GM10248 (cell line): ENCODE results near the gene TPCN2.
"Not testable (repeated sequence)": the region's sequence is repeated elsewhere in the genome, so short reads cannot be mapped to it uniquely, and the experiment has no call there.

Experiments used
- CTCF ChIA-PET: fragments of 300-600 bp; sonication (Branson Sonifier 250); formaldehyde crosslinking; extraction: SDS; loops from one replicate; lab custom pipeline; 2021; ENCODE audit warnings: antibody characterized with exemption; lab: Yijun Ruan, JAX
- POLR2A ChIA-PET: fragments of 350-650 bp; sonication (Branson Sonifier 250); formaldehyde crosslinking; extraction: SDS; loops from one replicate; lab custom pipeline; 2020; ENCODE audit warnings: antibody characterized with exemption; lab: Yijun Ruan, JAX
- DNase-seq: peaks from one replicate; pipeline ENCODE4 v3.0.0; 2012; ENCODE audit errors: extremely low spot score
- TF ChIP-seq, protein P1 (sequence below): IDR thresholded peaks from 2 replicates; pipeline ENCODE4 v1.5.1; 2012; ENCODE audit warnings: mild to moderate bottlenecking, low read depth; ENCODE audit errors: extremely low read depth, missing control alignments, control extremely low read depth

The TPCN2 gene

DNA sequence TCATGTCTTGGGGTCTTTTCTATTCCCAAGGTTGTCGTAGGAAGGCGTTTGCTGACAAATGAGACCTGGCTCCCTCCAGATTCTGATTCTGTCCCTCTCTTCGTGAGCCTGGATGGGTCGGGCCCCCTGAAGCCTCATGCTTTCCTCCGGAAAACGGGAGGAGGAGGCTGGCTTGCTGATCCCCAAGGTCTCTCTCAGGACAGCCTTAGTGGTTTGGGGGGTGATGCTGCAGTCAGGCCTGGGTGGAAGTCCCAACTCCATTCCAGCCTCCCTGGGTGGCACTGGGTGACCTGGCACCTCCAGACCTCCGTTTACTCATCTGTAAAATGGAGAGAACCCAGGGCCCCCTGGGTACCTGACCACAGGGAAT, 83.6 kb downstream of the TPCN2 start:
- POLR2A ChIA-PET: no interaction called here
- TF ChIP-seq, protein P1, sequence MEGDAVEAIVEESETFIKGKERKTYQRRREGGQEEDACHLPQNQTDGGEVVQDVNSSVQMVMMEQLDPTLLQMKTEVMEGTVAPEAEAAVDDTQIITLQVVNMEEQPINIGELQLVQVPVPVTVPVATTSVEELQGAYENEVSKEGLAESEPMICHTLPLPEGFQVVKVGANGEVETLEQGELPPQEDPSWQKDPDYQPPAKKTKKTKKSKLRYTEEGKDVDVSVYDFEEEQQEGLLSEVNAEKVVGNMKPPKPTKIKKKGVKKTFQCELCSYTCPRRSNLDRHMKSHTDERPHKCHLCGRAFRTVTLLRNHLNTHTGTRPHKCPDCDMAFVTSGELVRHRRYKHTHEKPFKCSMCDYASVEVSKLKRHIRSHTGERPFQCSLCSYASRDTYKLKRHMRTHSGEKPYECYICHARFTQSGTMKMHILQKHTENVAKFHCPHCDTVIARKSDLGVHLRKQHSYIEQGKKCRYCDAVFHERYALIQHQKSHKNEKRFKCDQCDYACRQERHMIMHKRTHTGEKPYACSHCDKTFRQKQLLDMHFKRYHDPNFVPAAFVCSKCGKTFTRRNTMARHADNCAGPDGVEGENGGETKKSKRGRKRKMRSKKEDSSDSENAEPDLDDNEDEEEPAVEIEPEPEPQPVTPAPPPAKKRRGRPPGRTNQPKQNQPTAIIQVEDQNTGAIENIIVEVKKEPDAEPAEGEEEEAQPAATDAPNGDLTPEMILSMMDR: no peak
- no peak for DNase-seq
- CTCF ChIA-PET: interaction anchor here (1.1 to 1.7 kb wide), 7 partner anchors 8 to 511 kb away, joined by 3 to 6 read pairs (median 3); no protein-coding TSS in a partner anchor

DNA sequence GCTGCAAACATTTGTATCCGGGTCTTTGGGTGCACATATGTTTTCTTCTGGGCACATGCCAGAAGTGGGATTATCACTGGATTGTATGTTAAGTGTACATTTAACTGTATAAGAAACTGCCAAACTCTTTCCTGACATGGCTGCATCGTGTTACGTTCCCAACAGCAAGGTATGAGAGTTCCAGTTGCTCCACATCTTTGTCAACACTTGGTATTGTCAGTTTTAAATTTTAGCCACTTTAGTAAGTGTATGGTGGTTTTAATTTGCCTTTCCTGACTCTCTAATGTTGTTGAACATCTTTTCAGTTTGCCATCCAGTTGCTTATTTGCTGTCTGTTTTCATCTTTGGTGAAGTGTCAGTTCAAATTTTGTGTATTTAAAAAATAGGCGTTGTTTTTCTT, 84.5 kb downstream of the TPCN2 start:
- TF ChIP-seq, protein P1: no peak
- CTCF ChIA-PET: interaction anchor here (1.7 kb wide), 1 partner anchor 33 kb away, joined by 3 read pairs; no protein-coding TSS in a partner anchor
- POLR2A ChIA-PET: no interaction called here
- no peak for DNase-seq

DNA sequence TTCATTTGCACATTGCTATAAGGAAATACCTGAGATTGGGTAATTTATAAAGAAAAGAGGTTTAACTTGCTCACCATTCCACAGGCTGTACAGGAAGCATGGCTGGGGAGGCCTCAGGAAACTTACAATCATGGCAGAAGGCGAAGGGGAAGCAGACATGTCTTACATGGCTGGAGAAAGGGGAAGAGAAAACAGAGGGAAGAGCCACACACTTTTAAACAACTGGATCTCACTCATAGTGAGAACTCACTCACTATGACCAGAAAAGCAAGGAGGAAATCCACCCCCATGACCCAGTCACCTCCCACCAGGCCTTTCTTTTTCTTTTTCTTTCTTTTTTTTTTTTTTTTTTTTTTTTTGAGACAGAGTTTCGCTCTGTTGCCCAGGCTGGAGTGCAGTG, 85.5 kb downstream of the TPCN2 start:
- DNase-seq, CTCF ChIA-PET, POLR2A ChIA-PET: not testable (repeated sequence)

DNA sequence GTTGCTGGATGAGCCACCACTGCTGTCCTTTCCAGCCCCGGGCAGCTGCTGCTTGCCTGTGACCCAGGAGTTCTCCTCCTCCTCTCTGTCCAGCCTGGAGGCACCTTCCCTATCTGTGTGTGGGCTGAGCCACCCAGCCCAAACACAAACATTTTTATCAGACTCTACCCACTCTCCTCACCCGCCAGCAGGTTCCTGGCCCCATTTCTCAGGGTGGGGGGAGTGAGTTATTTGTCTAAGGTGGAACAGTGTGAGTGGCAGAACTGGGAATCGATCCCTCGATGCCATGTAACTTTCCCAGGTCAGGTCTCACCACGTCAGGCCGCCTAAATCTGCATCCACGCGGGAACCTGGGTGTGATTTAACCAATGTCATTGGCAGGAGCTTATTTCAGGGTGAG, 86.2 kb downstream of the TPCN2 start:
- TF ChIP-seq, protein P1: no peak
- ChIA-PET POLR2A (no interaction called here), CTCF (no interaction called here)
- no peak for DNase-seq

DNA sequence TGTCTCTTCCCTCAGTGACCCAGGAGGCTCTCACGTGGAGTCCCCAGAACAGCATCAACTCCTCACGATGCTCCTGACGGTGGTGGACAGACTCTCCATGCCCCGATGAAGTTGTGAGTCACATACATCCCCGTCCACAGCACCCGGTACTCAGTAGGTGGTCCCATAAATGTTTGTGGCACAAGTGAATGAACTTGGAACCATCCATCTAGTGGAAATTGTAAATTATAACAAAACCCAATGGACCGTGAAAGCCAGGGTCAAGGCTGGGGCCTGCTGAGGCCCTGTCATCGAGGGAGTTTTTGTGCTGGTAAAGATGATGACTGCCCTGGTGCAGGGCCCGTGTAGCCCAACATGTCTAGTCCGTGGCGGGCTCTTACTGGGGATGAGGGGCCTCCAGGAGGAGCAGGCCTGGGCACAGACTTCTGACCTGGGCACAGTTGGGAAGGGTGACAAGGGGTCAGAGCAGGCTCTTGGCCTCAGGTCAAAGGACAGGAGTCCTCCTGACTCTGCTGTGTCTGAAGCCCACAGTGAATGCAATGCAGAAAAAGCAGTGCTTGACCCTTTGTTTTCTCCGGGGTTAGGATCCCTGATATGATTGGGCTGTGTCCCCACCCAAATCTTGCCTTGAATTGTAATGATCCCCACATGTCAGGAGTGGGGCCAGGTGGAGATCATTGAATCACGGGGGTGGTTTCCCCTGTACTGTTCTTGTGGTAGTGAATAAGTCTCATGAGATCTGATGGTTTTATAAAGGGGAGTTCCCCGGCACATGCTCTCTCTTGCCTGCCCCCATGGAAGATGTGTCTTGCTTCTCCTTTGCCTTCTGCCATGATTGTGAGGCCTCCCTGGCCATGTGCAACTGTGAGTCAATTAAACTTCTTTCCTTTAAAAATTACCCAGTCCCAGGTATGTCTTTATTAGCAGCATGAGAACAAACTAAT, 87.0 kb downstream of the TPCN2 start:
- CTCF ChIA-PET: no interaction called here
- POLR2A ChIA-PET: no interaction called here
- no peak for DNase-seq
- TF ChIP-seq, protein P1: no peak

DNA sequence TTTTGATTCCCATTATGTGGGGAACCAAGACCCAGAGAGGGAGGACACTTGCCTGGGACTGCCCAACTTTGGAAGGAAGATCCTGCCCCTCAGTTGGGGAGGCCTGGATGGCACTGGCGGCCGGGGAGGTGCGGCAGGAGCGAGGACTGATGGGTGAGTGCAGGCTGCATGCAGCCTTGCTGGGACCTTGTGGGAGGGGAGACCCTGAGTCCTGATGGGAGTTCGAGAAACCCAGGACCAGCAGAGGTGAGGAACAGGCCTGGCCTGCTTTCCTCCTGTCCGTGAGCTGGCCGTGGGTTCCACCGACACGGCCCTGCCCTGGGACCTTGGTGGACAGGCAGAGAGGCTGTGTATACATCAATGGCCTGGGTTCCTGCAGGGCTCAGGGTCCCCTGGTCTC, 87.7 kb downstream of the TPCN2 start:
- CTCF ChIA-PET: interaction anchor here (1.0 kb wide), 1 partner anchor 20 kb away, joined by 3 read pairs; the partner anchor contains the start of gene SMIM38
- TF ChIP-seq, protein P1: no peak
- DNase-seq: no peak
- POLR2A ChIA-PET: no interaction called here
